Esophagus muscularis mucosa (tissue), 4 donors: ENCODE results near the gene POLR2M. TPM values are rescaled to one million over a fixed set of nuclear protein-coding genes. Genes with fewer than 3 reads are reported as not detected.

Source experiments
- DNase-seq: peaks from one replicate; pipeline ENCODE4 v3.0.0-alpha.2; 2017; ENCODE audit errors: extremely low spot score
- H3K27ac ChIP-seq, 4 donors: fragments of 200-600 bp; sonication (generic); replicated peaks in 1 of 4; 1 replicate in 3 of 4; 2 replicates in 1 of 4; pipeline ENCODE4 v1.5.1; 2016 to 2019; ENCODE audit warnings: mild to moderate bottlenecking in 1 of 4
- H3K27me3 ChIP-seq, 4 donors: fragments of 200-600 bp; sonication (generic); one replicate each; pipeline versions ENCODE4 v1.5.1 to v1.6.0; 2016 to 2019
- H3K36me3 ChIP-seq, 4 donors: fragments of 200-600 bp; sonication (generic); one replicate each; pipeline ENCODE4 v1.5.1; 2016 to 2019
- H3K4me1 ChIP-seq, 4 donors: fragments of 200-600 bp; sonication (generic); one replicate each; pipeline ENCODE4 v1.5.1; 2016 to 2019
- H3K4me3 ChIP-seq, 4 donors: fragments of 200-600 bp; sonication (generic); 1 replicate in 2 of 4; 2 replicates in 2 of 4; pipeline ENCODE4 v1.5.1; 2016 to 2019; ENCODE audit warnings: mild to moderate bottlenecking in 4 of 4, moderate library complexity in 1 of 4
- H3K9me3 ChIP-seq, 4 donors: fragments of 200-600 bp; sonication (generic); 1 replicate in 3 of 4; 2 replicates in 1 of 4; pipeline ENCODE4 v1.5.1; 2016 to 2019
- CTCF ChIP-seq, 3 experiments: fragments of 200-600 bp in 2 of 3; fragments of 450-650 bp in 1 of 3; sonication (generic) in 2 of 3; IDR thresholded peaks; one replicate each; pipeline ENCODE4 v1.5.1; 2017 to 2019; ENCODE audit warnings: antibody characterized with exemption in 3 of 3, mild to moderate bottlenecking in 2 of 3, moderate library complexity in 1 of 3
- EP300 ChIP-seq: sonication (generic); formaldehyde crosslinking; IDR thresholded peaks from one replicate; pipeline ENCODE4 v1.6.1; 2017; ENCODE audit warnings: antibody characterized with exemption
- POLR2A ChIP-seq: fragments of 450-650 bp; IDR thresholded peaks from one replicate; pipeline ENCODE4 v1.6.1; 2017; ENCODE audit warnings: antibody characterized with exemption, moderate library complexity, mild to moderate bottlenecking, low read depth
- POLR2AphosphoS5 ChIP-seq, 2 donors: sonication (generic); formaldehyde crosslinking; IDR thresholded peaks; one replicate each; pipeline ENCODE4 v1.6.1; 2017; ENCODE audit warnings: antibody characterized with exemption in 2 of 2
- WGBS: methylation state at CpG from one replicate; pipeline ENCODE4 v1.1.5; 2018; 5-methylcytosine and 5-hydroxymethylcytosine counted together
- intact Hi-C: fragments of 100-400 bp; cut with DNase I; formaldehyde crosslinking; loops from one replicate; pipeline ENCODE4 v1.15.1; 2023
- total RNA-seq, 4 donors: library from RNA; depleted of rRNA; stranded (reverse); fragments of >200 nt; gene quantifications; one replicate each; pipeline versions ENCODE4 v1.1.0 to v1.2.1, GENCODE V29; 2016

POLR2M gene
- total RNA-seq: 100 to 1,000 TPM; 133 to 799 (median 379) TPM

- intact Hi-C loops: no loop called here
- Histone ChIP-seq H3K4me3 (peak within 1 kb of the TSS; percentile 73 to 95 (median 89)), H3K27ac (peak within 1 kb of the TSS; percentile 94 to 97 (median 96)), H3K9me3 (no peaks in the 10 kb centered on the region), H3K27me3 (no peaks in the 10 kb centered on the region), H3K4me1 (peaks cover 11 to 47% (median 41%) of the 10 kb centered on the region in 4 donors), H3K36me3 (peaks cover 17 to 29% (median 23%) of the 10 kb centered on the region in 4 donors)
- DNase-seq: peak; percentile 100
- WGBS: under 1% methylated on average over 49 of the region's 70 CpGs
- TF ChIP-seq CTCF (IDR thresholded peaks at IDR 0.05): no peak
- peak; percentile 43 for TF ChIP-seq EP300
- peak; percentile 76 for TF ChIP-seq POLR2A
- peak; percentile 95 to 97 for TF ChIP-seq POLR2AphosphoS5 (IDR thresholded peaks at IDR 0.05)
These were observed at the start of gene POLR2M for GRCh38 chr15:57706405-57707209. Gene POLR2M, plus strand, starts transcription at chr15:57706714. Its CDS starts 129 bp downstream, at chr15:57706843.

- H3K27me3 ChIP-seq: no peaks in the 10 kb centered on the region
- peaks cover 15 to 30% (median 22%) of the 10 kb centered on the region in 4 donors for H3K36me3 ChIP-seq
- H3K4me1 ChIP-seq: peaks cover 0 to 27% (median 10%) of the 10 kb centered on the region in 4 donors
- intact Hi-C loops: no loop called here
- DNase-seq: peak; percentile 21
- no peak overlapping the region for H3K27ac ChIP-seq
- H3K4me3 ChIP-seq: no peak overlapping the region
- H3K9me3 ChIP-seq: no peaks in the 10 kb centered on the region
- TF ChIP-seq POLR2A (no peak), CTCF (IDR thresholded peaks at IDR 0.05) (no peak), POLR2AphosphoS5 (IDR thresholded peaks at IDR 0.05) (no peak), EP300 (no peak)
- WGBS: 96% methylated on average over 1 of the region's 1 CpG
These were observed 48.9 kb upstream of the POLR2M start for GRCh38 chr15:57657619-57658018.

GRCh38 chr15:57662091-57662744, 44.3 kb upstream of the POLR2M start:
- no peak for TF ChIP-seq POLR2A
- TF ChIP-seq EP300: no peak
- TF ChIP-seq POLR2AphosphoS5 (IDR thresholded peaks at IDR 0.05): no peak
- no peak for TF ChIP-seq CTCF (IDR thresholded peaks at IDR 0.05)
- Histone ChIP-seq H3K36me3 (peaks cover 15 to 70% (median 31%) of the 10 kb centered on the region in 4 donors), H3K4me3 (no peak overlapping the region), H3K4me1 (peaks cover 16 to 26% (median 21%) of the 10 kb centered on the region in 4 donors), H3K27me3 (no peaks in the 10 kb centered on the region), H3K9me3 (no peaks in the 10 kb centered on the region), H3K27ac (no peak overlapping the region)
- 64% methylated on average over 3 of the region's 3 CpGs for WGBS
- intact Hi-C loops: no loop called here
- peak; percentile 19 for DNase-seq

- no peak for TF ChIP-seq CTCF (IDR thresholded peaks at IDR 0.05)
- TF ChIP-seq POLR2A: no peak
- no peak for TF ChIP-seq EP300
- TF ChIP-seq POLR2AphosphoS5 (IDR thresholded peaks at IDR 0.05): no peak
- H3K27ac ChIP-seq: no peak overlapping the region
- no peak overlapping the region for H3K4me3 ChIP-seq
- no peaks in the 10 kb centered on the region for H3K9me3 ChIP-seq
- peaks cover 22 to 30% (median 25%) of the 10 kb centered on the region in 4 donors for H3K4me1 ChIP-seq
- no peak for DNase-seq
- H3K27me3 ChIP-seq: no peaks in the 10 kb centered on the region
- intact Hi-C loops: no loop called here
- H3K36me3 ChIP-seq: peaks cover 15 to 71% (median 31%) of the 10 kb centered on the region in 4 donors
- WGBS: 88% methylated on average over 1 of the region's 1 CpG
These were observed 43.7 kb upstream of the POLR2M start for GRCh38 chr15:57662802-57663201.
